HG02763 (cell line): ENCODE results near the gene STXBP3.

ENCODE experiments used
- ATAC-seq: cut with Tn5 transposase; IDR thresholded peaks from one replicate; pipeline ENCODE4 v1.9.1; 2021; ENCODE audit warnings: mild to moderate bottlenecking, moderate library complexity; ENCODE audit not compliant: unreplicated experiment

STXBP3 gene

DNA sequence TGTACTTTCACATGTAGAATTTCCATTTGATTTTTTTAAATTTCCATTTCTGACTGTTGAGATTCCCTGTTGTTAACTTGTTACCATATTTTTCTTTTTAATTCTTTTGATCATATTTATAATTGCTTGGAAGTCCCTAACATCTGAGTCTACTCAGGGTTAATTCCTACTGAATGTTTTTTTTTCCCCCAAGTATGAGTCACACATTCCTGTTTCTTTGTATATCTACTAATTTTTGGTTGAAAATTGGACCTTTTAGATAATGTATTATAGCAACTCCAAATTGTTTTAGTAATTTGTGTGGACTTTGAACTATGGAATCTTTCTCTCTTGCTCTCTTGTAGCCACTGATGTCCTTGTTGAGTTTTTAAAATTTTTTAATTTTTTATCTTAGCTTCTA lies 54.6 kb downstream of the STXBP3 start:
- ATAC-seq: no peak

- ATAC-seq: no peak
Observed at GRCh38 chr1:108803548-108803947, 57.1 kb downstream of the STXBP3 start.

DNA sequence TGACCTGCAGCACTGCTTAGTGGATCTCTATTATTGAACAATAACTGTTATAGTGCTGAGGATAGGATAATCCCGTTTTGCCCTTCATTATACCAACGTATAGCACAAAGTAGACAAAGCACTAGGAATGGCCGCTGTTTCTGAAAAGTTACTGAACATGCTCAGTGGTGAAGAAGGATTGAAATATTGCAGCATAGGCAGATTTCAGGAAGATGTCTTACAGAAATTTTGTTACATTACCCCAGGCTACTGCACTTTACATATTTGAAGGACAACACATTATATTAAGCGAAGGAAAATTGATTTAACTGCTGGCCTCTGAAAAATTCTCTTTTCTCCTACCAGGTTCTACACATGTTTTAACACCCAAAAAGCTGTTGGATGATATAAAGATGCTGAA lies 62.0 kb downstream of the STXBP3 start:
- ATAC-seq: no peak

- no peak for ATAC-seq
Observed at GRCh38 chr1:108811611-108812010, 65.1 kb downstream of the STXBP3 start.

DNA sequence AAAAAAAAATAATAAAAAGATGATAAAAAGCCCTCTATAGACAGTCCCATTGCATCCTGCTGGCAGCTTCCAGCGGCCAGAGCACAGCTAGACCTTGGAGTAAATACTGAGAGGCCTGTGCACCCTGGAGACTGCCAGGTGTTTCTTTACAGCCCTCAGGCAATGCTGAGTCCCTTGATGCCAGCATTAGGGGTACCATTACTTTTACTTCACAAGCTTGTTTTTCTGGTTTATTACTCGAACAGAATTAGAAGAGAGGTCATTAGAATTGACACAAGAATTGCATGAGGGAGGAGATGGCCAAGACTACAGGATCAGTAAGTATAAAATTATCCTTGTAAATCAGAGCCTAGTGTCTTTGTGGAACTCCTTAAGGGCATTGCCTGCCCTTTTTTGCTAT lies 66.9 kb downstream of the STXBP3 start:
- ATAC-seq: no peak

GRCh38 chr1:108814343-108815125 lies 68.1 kb downstream of the STXBP3 start:
- no peak for ATAC-seq

- no peak for ATAC-seq
Observed at GRCh38 chr1:108815566-108815965, 69.1 kb downstream of the STXBP3 start.

GRCh38 chr1:108816049-108816893 lies 69.8 kb downstream of the STXBP3 start:
- ATAC-seq: no peak

DNA sequence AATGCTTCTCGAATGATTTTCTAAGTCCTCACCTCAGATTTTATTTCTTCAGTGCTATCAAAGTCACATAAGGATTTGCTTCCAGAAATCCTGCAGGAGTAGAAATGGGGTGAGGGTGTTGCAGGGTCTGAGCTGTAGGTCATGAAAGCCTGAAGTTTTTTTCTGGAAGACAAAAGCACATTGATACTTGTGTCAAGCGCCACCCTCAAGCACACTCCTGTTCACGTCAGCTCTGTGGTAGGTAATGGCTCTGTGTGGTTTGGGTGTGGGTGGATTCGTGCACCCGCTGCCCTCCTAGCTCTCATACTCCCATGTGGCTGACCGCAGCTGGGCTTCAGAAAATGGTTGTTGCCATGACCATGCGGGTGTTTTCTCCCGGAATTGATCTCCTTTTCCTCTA lies 70.5 kb downstream of the STXBP3 start:
- no peak for ATAC-seq

GRCh38 chr1:108817811-108818210 lies 71.3 kb downstream of the STXBP3 start:
- ATAC-seq: no peak

- no peak for ATAC-seq
Observed at GRCh38 chr1:108819878-108820277, 73.4 kb downstream of the STXBP3 start.

GRCh38 chr1:108823632-108824031 lies 77.2 kb downstream of the STXBP3 start:
- ATAC-seq: no peak

DNA sequence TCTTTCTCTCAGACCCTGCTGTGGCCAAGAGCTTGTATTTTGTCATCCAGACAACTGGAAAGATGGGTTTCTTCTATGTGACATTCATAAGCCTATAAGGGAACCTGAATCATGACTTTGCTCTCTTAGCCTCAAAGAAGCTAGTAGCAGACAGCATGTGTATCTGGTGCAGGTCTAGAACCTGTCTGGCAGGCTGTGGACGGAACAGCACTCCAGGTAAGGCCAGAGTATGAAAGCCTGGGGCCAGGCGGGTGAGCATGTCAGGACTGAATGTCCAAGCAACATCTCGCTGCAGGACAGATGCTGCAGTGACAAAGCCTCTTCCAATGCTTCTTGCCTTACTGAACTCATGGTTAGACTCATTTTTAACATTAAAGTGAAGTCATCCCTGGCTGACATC lies 77.6 kb downstream of the STXBP3 start:
- no peak for ATAC-seq

DNA sequence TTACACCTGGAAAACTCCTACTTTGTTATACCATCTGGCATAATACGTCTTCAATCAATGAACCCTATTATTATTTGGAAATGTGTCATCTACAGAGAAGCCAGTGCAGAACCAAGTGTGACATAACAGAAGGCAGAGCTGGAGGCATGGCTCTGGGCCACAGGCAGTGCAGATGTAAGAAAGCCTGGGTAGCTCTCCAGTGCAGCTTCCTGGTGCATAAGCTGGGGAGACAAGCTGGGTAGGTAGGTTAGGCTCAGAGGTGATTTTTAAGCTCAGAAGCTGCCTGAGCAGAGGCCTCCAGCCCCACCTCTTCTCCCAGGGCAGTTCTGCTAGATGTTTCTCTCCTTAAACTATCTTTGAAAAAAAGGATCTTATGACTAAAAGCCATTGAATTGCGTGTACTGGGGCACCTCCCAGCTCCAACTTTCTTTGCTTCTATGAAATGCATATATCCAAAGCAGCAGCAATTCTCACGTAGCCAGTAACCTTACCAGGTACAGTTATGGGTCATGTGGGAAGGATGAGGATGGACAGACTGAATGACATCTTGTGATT lies 79.7 kb downstream of the STXBP3 start:
- no peak for ATAC-seq

DNA sequence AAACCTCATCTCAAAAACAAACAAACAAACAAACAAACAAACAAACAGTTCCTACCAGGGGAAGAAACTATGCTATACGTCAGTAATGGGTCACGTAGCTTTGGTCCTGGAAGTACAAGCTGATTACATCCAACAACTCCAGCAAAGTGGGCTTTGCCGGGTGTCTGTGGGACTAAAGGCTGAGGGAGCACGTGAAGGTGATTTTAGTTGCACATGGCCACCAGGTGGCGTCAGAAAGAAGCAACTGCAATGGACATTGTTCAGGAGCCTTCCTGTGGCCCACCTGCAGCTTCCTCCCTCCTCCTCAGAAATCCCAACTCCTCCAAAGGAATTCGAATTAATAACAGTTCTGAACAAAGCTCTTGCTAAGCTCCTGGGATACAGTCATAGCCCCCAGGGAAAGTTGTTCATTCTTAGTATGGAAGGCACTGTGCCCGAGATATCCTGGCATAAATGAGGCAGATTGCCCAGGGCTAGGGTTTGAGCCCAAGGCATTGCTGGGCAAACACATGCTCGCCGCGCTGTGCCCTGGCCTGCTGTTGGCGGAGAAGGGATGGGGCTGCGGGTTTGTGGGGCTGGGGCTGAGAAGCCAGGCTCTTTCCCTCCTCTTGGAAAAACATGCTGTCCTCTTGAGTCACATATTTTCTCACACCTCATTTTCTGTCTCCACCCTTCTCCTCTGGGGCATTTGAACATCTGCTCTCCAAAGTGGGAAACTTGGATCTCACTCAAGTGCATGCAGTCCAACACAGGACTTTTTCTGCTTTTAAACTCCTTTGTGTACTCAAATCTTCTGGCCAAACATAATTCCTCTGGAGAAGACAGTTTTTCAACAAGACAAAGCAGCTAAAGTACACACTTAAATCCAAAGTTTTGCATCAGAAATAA lies 81.8 kb downstream of the STXBP3 start:
- no peak for ATAC-seq

GRCh38 chr1:108829498-108829916 lies 83.0 kb downstream of the STXBP3 start:
- no peak for ATAC-seq

- no peak for ATAC-seq
Observed at GRCh38 chr1:108830119-108831008, 83.9 kb downstream of the STXBP3 start.

GRCh38 chr1:108831225-108831624 lies 84.8 kb downstream of the STXBP3 start:
- ATAC-seq: no peak

- no peak for ATAC-seq
Observed at GRCh38 chr1:108832929-108833328, 86.5 kb downstream of the STXBP3 start.

DNA sequence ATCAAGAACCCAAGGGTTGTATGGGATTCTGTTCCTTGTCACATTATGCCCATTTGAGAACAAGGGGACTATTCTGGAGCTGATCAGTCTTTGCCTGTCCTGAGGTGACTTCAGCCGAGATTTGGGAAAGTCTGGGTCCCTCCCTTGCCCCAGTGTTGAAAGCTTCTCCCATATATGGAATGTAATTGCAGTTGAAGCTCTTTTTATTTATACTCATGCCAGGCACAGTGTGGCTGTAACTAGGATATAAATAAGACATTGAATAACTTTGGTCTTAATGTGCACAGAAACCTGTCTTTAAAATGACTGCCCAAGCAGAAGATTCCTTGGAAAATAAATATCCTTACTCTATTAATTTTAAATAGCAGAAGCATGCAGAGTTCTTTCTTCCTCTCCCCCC lies 95.2 kb downstream of the STXBP3 start:
- no peak for ATAC-seq
